Measurements from ENCODE around the gene MMP11. TPM values are rescaled to one million over a fixed set of nuclear protein-coding genes. Genes with fewer than 3 reads are reported as not detected.

Gene MMP11
- total and polyA plus RNA-seq, 2 of the 4 experiments (the other 2 are of a cell fraction) = 2.2 to 6.0 TPM

DNA sequence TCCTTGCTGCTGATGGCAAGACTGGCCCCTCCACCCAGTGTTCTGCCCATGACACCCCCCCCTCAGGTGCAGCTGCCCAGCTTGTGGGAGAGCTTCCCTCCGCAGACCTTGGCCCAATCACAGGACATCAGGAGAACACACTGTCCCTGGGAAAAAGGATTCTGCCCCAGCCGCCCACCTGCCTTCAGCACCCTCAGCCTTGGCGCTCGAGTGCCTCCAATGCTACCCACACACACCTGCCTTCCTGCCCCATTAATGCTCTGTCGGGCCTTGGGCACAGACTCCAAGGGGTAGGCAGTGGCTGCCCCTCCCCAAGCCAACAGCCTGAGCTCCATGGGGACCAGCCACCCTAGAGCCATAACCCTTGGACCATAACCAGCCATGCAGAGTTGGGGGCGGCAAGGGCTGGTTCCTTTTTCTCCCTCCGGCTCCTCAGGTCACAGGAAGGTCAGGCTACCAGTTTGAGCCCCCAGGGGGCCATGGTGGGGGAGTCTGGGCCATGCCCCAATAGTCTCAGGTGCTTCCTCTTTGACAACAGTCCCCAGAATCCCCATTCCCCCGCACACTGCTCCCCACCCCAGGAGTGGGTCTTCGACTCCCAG, 20.5 kb upstream of the MMP11 start:
- in situ Hi-C loops (cut with MboI; ENCODE audit: low sequenced_read_pairs) = no loop called here

More for the DNA sequence above, 20.5 kb upstream of the MMP11 start:
- peaks cover 9 to 23% of the 10 kb centered on the region in 2 experiments for H3K79me1 ChIP-seq (ENCODE audit: low read depth in 1 of 2, low read length in 2 of 2)
- H2BK15ac ChIP-seq (ENCODE audit: low read depth, low read length) = no peak overlapping the region
- no peak overlapping the region for H3K18ac ChIP-seq (ENCODE audit: low read depth, low read length)
- 71% methylated on average over 1 of the region's 9 CpGs; no CpG with 5 or more reads in 1 of the 2 experiments for WGBS, 2 experiments (ENCODE audit: extremely low coverage in 2 of 2, insufficient read length in 1 of 2)
- intact Hi-C loops (cut with micrococcal nuclease) (no loop called here), dilution Hi-C loops (cut with HindIII; ENCODE audit: low sequenced_read_pairs, unreplicated experiment) (no loop called here)
- H3K14ac ChIP-seq (replicated peaks; ENCODE audit: low read depth, low read length) = no peak overlapping the region
- H4K20me1 ChIP-seq (ENCODE audit: insufficient read depth, low read length) = no peaks in the 10 kb centered on the region
- H2AK9ac ChIP-seq (replicated peaks; ENCODE audit: low read depth, low read length, poor library complexity) = no peak overlapping the region
- 0 out of 2 replicates have a peak overlapping the region, but pooled peaks have one; percentile 63 for H2AK5ac ChIP-seq (ENCODE audit: low read depth, low read length)
- no peaks in the 10 kb centered on the region for H3K36me3 ChIP-seq (ENCODE audit: control insufficient read depth, insufficient read depth, low read length)
- H4K5ac ChIP-seq (ENCODE audit: low read depth, low read length) = no peak overlapping the region
- H2BK5ac ChIP-seq (ENCODE audit: low read depth, low read length, poor library complexity, severe bottlenecking) = no peak overlapping the region
- POLR2A ChIA-PET (ENCODE audit: unreplicated experiment) = interaction anchor here (0.5 kb wide), 1 partner anchor 98 kb away, joined by 3 read pairs; no protein-coding TSS in a partner anchor
- no peak for ATAC-seq (ENCODE audit: low read depth)
- no peak overlapping the region for H3K4ac ChIP-seq (ENCODE audit: low read depth, low read length)
- H3K9me3 ChIP-seq (ENCODE audit: control insufficient read depth, insufficient read depth, low read length) = no peaks in the 10 kb centered on the region
- BruUV-seq (replicated peaks) = no TSS peak
- no peak overlapping the region for H3K56ac ChIP-seq (ENCODE audit: extremely low read depth, insufficient read depth, low read length)
- no peak overlapping the region for H3K4me2 ChIP-seq (ENCODE audit: low read depth, low read length)
- no peak overlapping the region for H3K4me3 ChIP-seq (ENCODE audit: insufficient read depth, low read depth, low read length)
- H3K9ac ChIP-seq (ENCODE audit: low read depth, low read length) = no peak overlapping the region
- H2AFZ ChIP-seq (replicated peaks; ENCODE audit: low read length, poor library complexity) = no peak overlapping the region
- DNase-seq = no peak
- H2BK120ac ChIP-seq (ENCODE audit: low read depth, low read length) = no peak overlapping the region
- H4K91ac ChIP-seq (ENCODE audit: insufficient read depth, low read depth, low read length) = no peak overlapping the region
- H3K27me3 ChIP-seq (ENCODE audit: control insufficient read depth, insufficient read depth, low read length) = 0 out of 2 replicates have a peak, but pooled peaks cover 1% of the 10 kb centered on the region
- H2BK20ac ChIP-seq (ENCODE audit: low read depth, low read length) = no peak overlapping the region
- peak overlapping the region in 1 of 2 experiments; percentile 98; a peak in 1 of 4 replicates for H4K8ac ChIP-seq (ENCODE audit: low read depth in 2 of 2, low read length in 2 of 2)
- CTCF ChIA-PET = no interaction called here
- no peak overlapping the region for H3K23ac ChIP-seq (ENCODE audit: low read depth, low read length)
- peaks cover 4% of the 10 kb centered on the region for H3K4me1 ChIP-seq (ENCODE audit: control insufficient read depth, insufficient read depth, low read length)
- TF ChIP-seq NFE2L2 (IDR thresholded peaks at IDR 0.05; ENCODE audit: low read depth, low read length) = no peak
- TF ChIP-seq MAFK (IDR thresholded peaks at IDR 0.05; ENCODE audit: low read depth, low read length) = no peak
- no peak for TF ChIP-seq RCOR1 (IDR thresholded peaks at IDR 0.05; ENCODE audit: insufficient replicate concordance, low read length)
- no peak for TF ChIP-seq MAZ (IDR thresholded peaks at IDR 0.05; ENCODE audit: borderline replicate concordance, low read depth, low read length)
- TF ChIP-seq POLR2A (IDR thresholded peaks at IDR 0.05; ENCODE audit: low read depth, low read length) = no peak
- TF ChIP-seq BHLHE40 (IDR thresholded peaks at IDR 0.05; ENCODE audit: low read depth, low read length) = no peak
- no peak overlapping the region for H3K27ac ChIP-seq (ENCODE audit: insufficient read depth, low read length)
- peaks cover 5% of the 10 kb centered on the region for H3K9me1 ChIP-seq (ENCODE audit: insufficient read depth, low read length)

All from IMR-90 (cell line).